DOHH2 (cell line): Measurements from ENCODE around the gene KIF9.

ENCODE experiments used
- EZH2phosphoT487 ChIP-seq: fragments of 200-600 bp; sonication (generic); IDR thresholded peaks from 2 replicates; pipeline ENCODE4 v1.6.1; 2017; ENCODE audit warnings: borderline replicate concordance, mild to moderate bottlenecking, antibody characterized with exemption, low read length, moderate library complexity, mixed read lengths
- TF ChIP-seq, protein P1 (sequence below): fragments of 200-600 bp; sonication (generic); IDR thresholded peaks from one replicate; pipeline ENCODE4 v1.5.1; 2014; ENCODE audit warnings: antibody characterized with exemption, mild to moderate bottlenecking, low read depth, low read length; ENCODE audit not compliant: poor library complexity, severe bottlenecking

DNA sequence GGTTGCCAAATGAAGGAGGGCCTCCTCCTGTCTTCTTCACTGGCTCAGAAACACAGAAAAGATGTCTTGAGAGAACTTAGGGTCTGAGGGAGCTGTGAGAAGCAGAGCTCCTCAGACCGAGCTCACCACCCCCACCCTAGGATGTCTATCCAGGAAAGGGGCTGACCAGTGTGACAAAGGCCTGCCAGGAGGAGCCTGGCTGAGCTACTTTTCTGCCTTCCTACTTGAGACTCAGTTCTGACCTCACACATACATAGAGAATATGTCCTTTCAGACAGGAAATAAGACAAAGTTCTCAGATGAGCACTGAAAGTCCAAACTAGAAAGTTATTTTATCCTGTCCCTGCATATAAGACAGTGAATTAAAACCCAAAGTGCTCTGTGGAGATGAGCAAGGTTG is 54.5 kb downstream of the KIF9 start:
- TF ChIP-seq, protein P1, sequence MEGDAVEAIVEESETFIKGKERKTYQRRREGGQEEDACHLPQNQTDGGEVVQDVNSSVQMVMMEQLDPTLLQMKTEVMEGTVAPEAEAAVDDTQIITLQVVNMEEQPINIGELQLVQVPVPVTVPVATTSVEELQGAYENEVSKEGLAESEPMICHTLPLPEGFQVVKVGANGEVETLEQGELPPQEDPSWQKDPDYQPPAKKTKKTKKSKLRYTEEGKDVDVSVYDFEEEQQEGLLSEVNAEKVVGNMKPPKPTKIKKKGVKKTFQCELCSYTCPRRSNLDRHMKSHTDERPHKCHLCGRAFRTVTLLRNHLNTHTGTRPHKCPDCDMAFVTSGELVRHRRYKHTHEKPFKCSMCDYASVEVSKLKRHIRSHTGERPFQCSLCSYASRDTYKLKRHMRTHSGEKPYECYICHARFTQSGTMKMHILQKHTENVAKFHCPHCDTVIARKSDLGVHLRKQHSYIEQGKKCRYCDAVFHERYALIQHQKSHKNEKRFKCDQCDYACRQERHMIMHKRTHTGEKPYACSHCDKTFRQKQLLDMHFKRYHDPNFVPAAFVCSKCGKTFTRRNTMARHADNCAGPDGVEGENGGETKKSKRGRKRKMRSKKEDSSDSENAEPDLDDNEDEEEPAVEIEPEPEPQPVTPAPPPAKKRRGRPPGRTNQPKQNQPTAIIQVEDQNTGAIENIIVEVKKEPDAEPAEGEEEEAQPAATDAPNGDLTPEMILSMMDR, result no peak
- TF ChIP-seq EZH2phosphoT487, result no peak
